ENCODE measurements around the gene RTN4RL1.

DNA sequence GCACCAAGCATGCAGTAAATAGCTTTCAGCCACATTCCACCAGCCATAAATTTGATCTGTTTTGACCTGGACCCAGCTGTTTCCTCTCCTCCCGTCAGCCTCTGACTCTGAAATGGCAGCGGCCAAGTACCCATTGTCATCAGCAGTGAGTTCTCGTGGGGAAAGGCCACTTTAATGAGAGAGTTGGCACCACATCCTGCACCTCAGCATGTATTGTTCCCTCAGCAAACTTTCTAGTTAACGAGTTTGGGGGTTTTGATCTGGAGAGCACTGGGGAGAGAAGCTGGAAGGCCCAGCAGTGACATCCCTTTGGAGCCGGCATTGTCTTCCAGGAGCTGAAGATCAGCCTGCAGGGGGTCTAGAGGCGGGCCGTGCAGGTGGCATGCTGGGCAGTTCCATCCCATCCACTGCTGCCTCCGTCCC is 110.5 kb downstream of the RTN4RL1 start:
- TF ChIP-seq POLR2A (IDR thresholded peaks at IDR 0.05; ENCODE audit: extremely low read depth, insufficient read length) = no peak
- TF ChIP-seq, protein P1, sequence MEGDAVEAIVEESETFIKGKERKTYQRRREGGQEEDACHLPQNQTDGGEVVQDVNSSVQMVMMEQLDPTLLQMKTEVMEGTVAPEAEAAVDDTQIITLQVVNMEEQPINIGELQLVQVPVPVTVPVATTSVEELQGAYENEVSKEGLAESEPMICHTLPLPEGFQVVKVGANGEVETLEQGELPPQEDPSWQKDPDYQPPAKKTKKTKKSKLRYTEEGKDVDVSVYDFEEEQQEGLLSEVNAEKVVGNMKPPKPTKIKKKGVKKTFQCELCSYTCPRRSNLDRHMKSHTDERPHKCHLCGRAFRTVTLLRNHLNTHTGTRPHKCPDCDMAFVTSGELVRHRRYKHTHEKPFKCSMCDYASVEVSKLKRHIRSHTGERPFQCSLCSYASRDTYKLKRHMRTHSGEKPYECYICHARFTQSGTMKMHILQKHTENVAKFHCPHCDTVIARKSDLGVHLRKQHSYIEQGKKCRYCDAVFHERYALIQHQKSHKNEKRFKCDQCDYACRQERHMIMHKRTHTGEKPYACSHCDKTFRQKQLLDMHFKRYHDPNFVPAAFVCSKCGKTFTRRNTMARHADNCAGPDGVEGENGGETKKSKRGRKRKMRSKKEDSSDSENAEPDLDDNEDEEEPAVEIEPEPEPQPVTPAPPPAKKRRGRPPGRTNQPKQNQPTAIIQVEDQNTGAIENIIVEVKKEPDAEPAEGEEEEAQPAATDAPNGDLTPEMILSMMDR (IDR thresholded peaks at IDR 0.05; ENCODE audit: low read depth, low read length) = no peak
